ENCODE results near the gene FEZF1.

DNA sequence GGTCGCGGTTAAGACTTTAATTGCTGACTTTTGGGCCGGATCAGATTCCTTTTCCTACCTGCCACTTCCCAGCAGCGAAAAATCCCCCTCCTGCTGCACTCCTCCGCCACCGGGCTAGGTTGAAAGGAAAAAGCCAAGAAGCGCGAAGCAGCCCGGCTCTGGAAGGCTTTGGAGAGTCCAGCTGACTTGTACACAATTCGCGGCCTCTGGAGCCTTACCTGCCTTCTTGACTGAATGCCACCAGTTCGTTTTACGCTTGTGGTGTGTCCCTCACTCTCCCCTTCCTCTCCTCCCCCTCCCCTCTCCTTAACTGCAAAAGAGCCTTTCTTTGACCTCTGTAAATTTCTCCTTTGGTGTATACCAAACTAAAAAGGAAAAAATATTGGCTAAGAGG lies 2.7 kb upstream of the FEZF1 start:
- no peak for TF ChIP-seq POLR2A (IDR thresholded peaks at IDR 0.05; ENCODE audit: low read length)
- TF ChIP-seq GATA1 (IDR thresholded peaks at IDR 0.05; ENCODE audit: low read depth, low read length) = no peak
